IPS-15b (cell line): Measurements from ENCODE around the gene LGR6.

ENCODE experiments used
- H3K27me3 ChIP-seq: one replicate; pipeline ENCODE4 v1.6.1; 2013; ENCODE audit warnings: low read length; ENCODE audit not compliant: control insufficient read depth, insufficient read depth
- H3K36me3 ChIP-seq: one replicate; pipeline ENCODE4 v1.6.1; 2013; ENCODE audit warnings: low read length; ENCODE audit not compliant: control insufficient read depth, insufficient read depth
- H3K4me1 ChIP-seq: one replicate; pipeline ENCODE4 v1.6.1; 2013; ENCODE audit warnings: mild to moderate bottlenecking, low read length; ENCODE audit not compliant: control insufficient read depth, insufficient read depth
- H3K4me3 ChIP-seq: one replicate; pipeline ENCODE4 v1.5.1; 2013; ENCODE audit warnings: low read depth, low read length
- H3K9ac ChIP-seq: one replicate; pipeline ENCODE4 v1.6.1; 2013; ENCODE audit warnings: low read depth, mild to moderate bottlenecking, low read length
- H3K9me3 ChIP-seq: one replicate; pipeline ENCODE4 v1.6.1; 2013; ENCODE audit warnings: mild to moderate bottlenecking, low read length; ENCODE audit not compliant: control insufficient read depth, insufficient read depth

Gene LGR6

GRCh38 chr1:202152399-202152798, 41.2 kb upstream of the LGR6 start:
- Histone ChIP-seq H3K4me1 (peaks cover 6% of the 10 kb centered on the region), H3K27me3 (no peaks in the 10 kb centered on the region), H3K9me3 (no peaks in the 10 kb centered on the region), H3K4me3 (no peak overlapping the region), H3K36me3 (no peaks in the 10 kb centered on the region), H3K9ac (no peak overlapping the region)

GRCh38 chr1:202153284-202153683, 40.3 kb upstream of the LGR6 start:
- Histone ChIP-seq H3K9me3 (no peaks in the 10 kb centered on the region), H3K27me3 (no peaks in the 10 kb centered on the region), H3K36me3 (no peaks in the 10 kb centered on the region), H3K4me1 (peaks cover 6% of the 10 kb centered on the region), H3K9ac (no peak overlapping the region), H3K4me3 (no peak overlapping the region)

GRCh38 chr1:202154148-202154765, 39.3 kb upstream of the LGR6 start:
- H3K9ac ChIP-seq = no peak overlapping the region
- no peaks in the 10 kb centered on the region for H3K27me3 ChIP-seq
- H3K4me1 ChIP-seq = peaks cover 10% of the 10 kb centered on the region
- H3K36me3 ChIP-seq = no peaks in the 10 kb centered on the region
- no peaks in the 10 kb centered on the region for H3K9me3 ChIP-seq
- H3K4me3 ChIP-seq = no peak overlapping the region

DNA sequence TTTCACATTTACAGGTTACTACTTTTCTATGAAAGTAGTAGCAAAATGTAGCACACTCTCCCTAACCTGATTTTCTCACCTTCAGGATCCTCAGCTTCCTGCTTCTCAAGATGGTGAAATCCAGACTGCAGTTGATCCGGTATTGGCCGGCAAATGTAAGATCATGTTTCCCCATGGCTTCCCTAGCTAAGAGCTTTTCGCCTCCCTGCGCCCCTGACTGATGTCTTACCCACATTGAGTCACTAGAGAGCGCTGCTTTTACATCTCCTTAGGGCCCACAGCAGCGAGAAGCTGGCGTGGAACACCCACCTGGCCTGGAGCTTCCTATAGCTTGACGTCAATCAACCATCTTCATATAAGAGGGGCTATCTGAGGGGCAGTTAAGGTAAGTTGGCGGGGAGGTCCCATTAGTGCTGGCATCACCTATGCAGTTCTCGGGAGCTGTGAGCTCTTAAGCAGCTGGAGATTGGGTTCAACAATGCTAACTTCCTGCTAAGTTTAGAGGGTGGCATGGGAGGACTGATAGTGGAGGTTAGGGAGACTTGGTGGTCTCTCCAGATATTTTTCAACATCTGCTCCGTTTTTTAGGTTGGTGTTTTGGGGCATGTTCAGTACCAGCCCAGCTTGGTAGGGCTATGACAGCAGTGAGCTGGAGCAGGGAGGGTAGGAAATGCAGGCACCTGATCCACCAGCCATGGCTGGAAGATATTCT, 38.7 kb upstream of the LGR6 start:
- no peak overlapping the region for H3K4me3 ChIP-seq
- H3K9ac ChIP-seq = no peak overlapping the region
- no peaks in the 10 kb centered on the region for H3K36me3 ChIP-seq
- no peaks in the 10 kb centered on the region for H3K27me3 ChIP-seq
- H3K9me3 ChIP-seq = no peaks in the 10 kb centered on the region
- H3K4me1 ChIP-seq = peaks cover 14% of the 10 kb centered on the region

GRCh38 chr1:202155478-202156021, 38.0 kb upstream of the LGR6 start:
- no peaks in the 10 kb centered on the region for H3K36me3 ChIP-seq
- H3K9me3 ChIP-seq = no peaks in the 10 kb centered on the region
- no peaks in the 10 kb centered on the region for H3K27me3 ChIP-seq
- no peak overlapping the region for H3K9ac ChIP-seq
- H3K4me3 ChIP-seq = no peak overlapping the region
- peaks cover 14% of the 10 kb centered on the region for H3K4me1 ChIP-seq

DNA sequence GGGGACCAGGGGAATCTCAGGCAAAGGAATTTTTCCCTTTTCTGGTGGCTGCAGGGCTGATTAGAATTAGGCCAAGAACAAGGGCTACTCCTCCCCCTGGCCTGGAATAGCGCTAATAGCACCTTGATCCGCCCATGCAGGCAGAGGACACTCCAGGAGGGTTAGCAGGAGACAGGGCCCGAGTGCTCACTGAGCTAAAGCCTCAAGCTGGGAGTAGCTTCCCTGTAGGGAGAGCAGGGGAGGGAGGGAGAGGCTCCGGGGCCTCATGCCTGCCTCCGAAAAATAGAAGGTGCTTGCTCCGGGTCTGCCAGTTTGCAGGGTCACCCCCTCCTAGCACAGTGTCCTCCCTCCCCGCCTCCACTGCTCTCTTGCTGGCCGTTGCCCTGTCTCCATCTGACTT, 37.0 kb upstream of the LGR6 start:
- H3K36me3 ChIP-seq = no peaks in the 10 kb centered on the region
- no peaks in the 10 kb centered on the region for H3K9me3 ChIP-seq
- no peak overlapping the region for H3K9ac ChIP-seq
- no peak overlapping the region for H3K4me3 ChIP-seq
- H3K27me3 ChIP-seq = no peaks in the 10 kb centered on the region
- H3K4me1 ChIP-seq = peaks cover 14% of the 10 kb centered on the region

DNA sequence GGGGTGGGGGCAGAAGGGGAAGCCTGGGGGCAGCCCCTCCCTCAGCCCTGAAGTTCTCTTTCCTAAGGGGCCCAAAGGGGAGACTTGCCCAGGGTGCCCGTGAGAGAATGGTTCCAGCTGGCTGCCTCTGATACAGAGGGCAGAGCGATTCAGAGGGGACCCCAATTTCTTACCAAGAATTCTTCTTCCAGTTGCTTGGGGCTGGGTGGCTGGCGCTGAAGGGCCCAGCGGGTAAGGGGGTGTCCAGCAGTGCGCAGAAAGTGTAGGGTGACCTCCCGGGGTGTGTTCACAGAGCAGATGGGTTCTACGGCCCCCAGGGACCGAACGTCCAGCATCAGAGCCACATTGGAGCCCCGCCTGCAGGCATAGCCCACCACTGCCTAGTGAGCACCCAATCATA, 35.7 kb upstream of the LGR6 start:
- Histone ChIP-seq H3K4me1 (peaks cover 18% of the 10 kb centered on the region), H3K36me3 (no peaks in the 10 kb centered on the region), H3K4me3 (no peak overlapping the region), H3K9me3 (no peaks in the 10 kb centered on the region), H3K9ac (no peak overlapping the region), H3K27me3 (no peaks in the 10 kb centered on the region)

DNA sequence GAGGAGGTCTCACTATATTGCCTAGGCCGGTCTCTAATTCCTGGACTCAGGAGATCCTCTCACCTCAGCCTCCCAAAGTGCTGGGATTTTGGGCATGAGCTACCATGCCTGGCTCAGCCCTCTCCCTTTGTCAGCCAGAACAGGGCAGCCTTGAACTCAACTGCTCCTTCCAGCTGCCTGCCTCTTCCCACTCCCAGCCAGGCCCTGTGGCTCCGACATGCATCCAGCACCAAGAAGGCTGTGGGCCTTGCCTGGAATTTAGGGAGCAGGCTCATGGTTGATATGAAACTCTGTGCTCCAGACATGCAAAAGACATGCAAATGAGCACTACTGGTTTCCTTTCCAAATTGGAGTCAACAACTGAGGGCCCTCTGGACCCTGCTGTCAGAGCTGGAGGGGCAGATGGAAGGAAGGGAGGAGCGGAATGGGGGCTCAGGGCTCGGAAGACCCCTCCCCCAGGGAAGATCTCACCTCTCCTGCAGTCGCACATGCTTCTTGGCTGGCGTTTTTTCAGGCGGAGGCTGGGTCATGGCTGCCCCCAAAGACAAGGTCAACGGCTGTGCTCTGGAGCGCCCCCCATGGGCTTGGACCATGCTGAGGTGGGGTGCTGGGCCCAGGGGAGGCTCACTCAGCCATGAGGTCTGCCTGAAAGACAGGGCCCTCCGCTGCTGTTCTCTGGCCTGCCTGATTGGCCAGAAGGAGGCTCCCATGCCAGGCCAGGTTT, 34.6 kb upstream of the LGR6 start:
- Histone ChIP-seq H3K4me3 (no peak overlapping the region), H3K9ac (peak overlapping the region; percentile 16), H3K4me1 (peaks cover 18% of the 10 kb centered on the region), H3K27me3 (no peaks in the 10 kb centered on the region), H3K9me3 (no peaks in the 10 kb centered on the region), H3K36me3 (no peaks in the 10 kb centered on the region)

DNA sequence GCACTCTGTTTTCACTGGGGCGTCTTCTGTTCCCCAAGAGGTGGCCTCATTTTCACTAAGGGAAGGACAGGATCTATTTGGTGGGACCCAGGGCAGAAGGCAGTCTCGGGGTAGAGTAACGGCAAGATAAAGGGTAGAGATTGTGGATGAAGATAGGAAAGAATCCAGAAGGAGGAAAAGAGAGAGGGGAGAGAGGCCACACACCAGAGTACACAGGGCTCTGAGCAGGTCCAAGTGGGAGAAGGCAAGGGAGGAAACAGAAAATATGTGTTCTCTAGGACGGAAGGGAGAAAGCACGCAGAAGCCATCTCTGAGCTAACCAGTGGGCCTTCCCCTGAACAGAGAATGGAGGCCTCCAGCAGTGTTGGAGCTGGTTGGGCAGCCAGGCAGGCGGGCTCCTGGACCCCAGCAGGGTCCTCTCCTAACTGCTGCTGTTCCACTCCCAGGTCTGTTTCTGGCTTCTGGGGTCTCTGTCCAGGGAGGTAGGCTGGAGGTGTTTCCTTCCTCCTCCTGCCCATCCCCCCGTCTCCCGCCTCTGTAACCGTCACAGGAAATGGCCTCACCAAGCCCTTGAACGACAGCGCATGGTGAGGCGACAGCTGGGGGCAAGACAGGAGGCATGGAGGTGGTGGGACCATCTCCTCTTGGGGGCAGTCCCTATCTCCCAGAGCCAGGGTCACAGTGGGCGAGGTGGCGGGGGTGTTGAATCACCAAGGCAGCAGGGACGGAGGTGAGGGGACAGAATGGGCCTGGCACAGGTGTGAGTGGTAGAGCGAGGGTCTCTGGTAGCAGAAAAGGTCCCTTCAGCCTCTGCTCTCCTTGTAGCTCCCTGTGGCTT, 33.8 kb upstream of the LGR6 start:
- Histone ChIP-seq H3K9ac (no peak overlapping the region), H3K9me3 (no peaks in the 10 kb centered on the region), H3K4me1 (peaks cover 12% of the 10 kb centered on the region), H3K4me3 (no peak overlapping the region), H3K36me3 (no peaks in the 10 kb centered on the region), H3K27me3 (no peaks in the 10 kb centered on the region)

DNA sequence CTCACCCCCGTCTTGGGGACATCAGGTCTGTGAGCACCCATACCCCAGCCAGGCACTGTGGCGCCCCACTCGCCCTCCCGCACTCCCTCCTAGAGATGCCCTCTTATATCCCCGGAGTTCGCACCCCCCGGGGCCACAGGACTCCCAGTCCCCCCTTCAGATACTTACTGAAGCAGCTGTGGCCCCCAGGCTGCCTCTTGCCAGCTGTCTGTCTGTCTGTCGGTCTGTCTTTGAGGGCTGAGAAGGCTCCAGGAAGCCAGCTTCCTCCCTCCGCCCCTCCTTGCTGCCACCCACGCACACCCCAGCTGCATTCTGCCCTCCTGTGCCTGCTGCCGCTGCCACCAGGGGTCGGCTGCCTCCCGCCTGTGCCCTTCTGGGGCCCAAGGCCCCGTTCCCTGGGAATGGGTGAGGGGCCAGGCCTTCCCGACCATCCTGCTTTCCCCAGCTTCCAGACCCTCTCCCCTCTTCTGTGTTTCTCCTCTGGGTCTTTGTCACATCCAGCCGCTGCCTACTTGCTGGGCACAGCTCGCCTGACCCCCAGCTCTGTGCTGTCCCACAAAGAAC, 33.1 kb upstream of the LGR6 start, which contains the start of gene PTPN7:
Gene PTPN7, minus strand, starts transcription at position 226 of the 564 bp plus-strand sequence. CDS start 1,200 bp downstream, outside the sequence.
- no peaks in the 10 kb centered on the region for H3K27me3 ChIP-seq
- H3K4me1 ChIP-seq = peaks cover 12% of the 10 kb centered on the region
- H3K9me3 ChIP-seq = no peaks in the 10 kb centered on the region
- no peaks in the 10 kb centered on the region for H3K36me3 ChIP-seq
- H3K9ac ChIP-seq = no peak within 1 kb of the TSS
- no peak within 1 kb of the TSS for H3K4me3 ChIP-seq
